Skin of body (tissue), 2 donors: ENCODE measurements around the gene POF1B. TPM values are rescaled to one million over a fixed set of nuclear protein-coding genes. Genes with fewer than 3 reads are reported as not detected.
"Not testable (repeated sequence)": the region's sequence is repeated elsewhere in the genome, so short reads cannot be mapped to it uniquely, and the experiment has no call there.

Experiments
- DNase-seq: peaks from one replicate; lab custom pipeline; 2025; lab: John Stamatoyannopoulos, UW
- total RNA-seq: library from RNA; depleted of rRNA; stranded (reverse); fragments of >200 nt; gene quantifications from one replicate; pipeline ENCODE4 v1.2.3, GENCODE V29; 2014

Gene POF1B
- total RNA-seq: 45.3 TPM

DNA sequence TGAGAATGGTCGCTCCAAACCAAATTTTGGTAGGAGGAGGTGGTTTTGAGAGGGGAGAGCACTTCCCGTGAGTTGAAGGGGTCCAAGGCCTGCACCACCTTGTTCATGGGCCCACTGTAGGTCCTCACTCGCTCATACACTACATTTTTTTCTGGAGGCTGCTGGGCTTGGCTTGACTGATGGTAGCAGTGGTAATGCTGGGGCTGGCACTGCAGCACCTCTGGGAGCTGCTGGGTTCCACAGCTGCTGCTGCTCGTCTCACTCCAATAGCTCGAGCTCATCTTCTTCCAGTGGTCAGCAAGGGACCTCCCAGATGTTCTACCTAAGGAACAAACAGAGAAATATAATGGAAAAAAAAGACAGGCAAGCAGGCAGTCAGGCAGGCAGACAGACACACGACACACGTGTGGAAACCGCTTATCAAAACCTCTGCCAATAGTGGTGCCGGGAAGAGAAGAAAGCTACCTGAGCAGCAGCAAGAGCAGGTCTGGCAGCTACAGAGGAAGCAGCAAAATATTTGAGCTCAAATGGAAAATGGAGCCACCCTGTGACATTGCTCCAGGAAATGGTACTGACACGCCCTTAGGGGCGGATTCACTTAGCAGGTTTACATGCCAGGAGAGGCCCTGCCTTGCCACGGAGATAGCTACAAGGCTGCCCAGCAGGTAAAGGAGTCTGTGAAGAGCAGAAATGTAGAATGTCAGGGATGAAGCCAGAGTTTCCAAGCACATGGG lies at the start of gene POF1B:
Gene POF1B, minus strand, starts transcription at position 492 of the 734 bp plus-strand sequence. Its CDS starts 211 bp downstream, at position 281.
- no peak for DNase-seq

GRCh38 chrX:85429066-85429465 lies 49.6 kb upstream of the POF1B start:
- no peak for DNase-seq

- no peak for DNase-seq
These were observed 39.8 kb upstream of the POF1B start for GRCh38 chrX:85419293-85419692.

- no peak for DNase-seq
These were observed 12.4 kb upstream of the POF1B start for GRCh38 chrX:85391878-85392238.

DNA sequence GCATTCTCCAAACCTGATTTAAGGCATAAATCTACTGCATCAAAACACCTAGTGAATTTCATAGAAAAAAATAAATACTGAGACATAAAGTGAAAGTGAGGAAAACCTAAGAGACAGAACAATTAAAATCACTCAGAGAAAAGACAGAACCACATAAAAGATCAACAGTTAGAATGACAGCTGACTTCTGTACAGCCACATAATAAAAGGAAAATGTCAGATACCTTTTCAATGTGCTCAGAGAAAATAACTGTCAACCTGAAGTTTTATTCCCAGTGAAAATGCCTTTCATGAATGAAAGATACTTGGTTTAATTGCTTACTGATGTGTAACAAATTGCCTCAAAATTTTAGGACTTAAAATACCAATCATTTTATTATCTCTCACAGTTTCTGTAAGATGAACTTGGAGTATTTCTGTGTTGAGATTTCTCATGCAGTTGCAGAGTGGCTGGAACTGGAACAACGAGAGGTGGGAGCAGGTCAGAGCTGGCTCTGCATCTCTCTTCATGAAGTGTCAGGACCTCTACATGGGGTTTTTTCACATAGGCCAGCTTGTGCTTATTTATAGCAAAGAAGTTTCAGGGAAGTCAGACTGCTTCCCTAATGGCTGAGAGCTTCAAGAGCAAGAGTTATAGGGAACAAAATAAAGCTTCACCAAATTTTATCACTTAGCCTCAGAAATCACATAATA lies 11.9 kb upstream of the POF1B start:
- no peak for DNase-seq

- DNase-seq: no peak
These were observed 2.1 kb upstream of the POF1B start for GRCh38 chrX:85381602-85382001.

GRCh38 chrX:85378461-85378860 lies 1.0 kb downstream of the POF1B start:
- no peak for DNase-seq

DNA sequence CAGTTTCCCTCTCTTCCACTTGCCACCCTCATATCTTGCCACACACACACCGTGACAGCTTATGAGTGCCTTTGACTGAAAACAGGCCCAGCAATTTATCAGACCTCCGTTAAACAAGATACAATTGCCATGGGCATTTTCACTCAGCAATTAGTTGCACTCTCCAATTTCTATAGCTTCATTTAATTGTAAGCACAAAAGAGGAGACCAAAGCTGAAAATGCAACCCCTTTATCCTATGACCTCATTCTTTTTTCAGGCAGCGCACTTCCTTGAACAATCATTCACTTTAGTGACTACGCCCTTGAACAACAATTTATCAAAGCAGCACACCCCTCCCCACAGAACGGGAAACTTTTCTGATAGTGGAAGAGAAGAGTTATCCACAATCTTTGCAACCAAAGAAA lies 4.1 kb downstream of the POF1B start:
- no peak for DNase-seq

DNA sequence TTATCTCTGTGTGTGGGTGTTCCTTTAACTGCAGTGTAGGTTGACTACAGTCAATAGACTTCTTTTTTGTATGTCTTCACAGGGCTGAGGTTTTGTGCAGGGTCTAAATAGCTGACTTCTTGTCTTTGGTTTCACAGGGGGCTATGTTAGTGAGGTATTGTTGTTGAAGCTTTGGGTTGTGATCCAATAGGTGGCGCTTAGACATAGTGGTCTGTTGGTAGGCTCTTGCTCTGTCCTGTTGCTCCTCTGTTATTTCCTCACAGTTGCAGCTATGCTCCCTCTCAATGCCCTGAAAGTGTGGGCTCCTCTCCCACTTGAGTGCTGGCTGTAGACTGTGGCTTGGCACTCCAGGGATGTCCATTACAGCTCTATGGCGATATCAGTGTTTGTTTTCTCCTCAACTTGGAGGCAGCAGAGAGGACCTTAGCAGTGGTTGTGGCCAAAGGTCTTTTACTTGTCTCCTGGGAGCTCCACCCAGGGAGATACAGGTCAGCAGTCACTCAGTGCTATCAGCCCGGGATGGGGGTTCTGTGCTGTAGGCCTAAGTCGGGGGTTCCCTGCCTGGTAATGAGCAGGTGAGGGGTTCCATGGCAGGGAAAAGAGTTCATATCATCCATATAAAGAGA lies 14.0 kb downstream of the POF1B start:
- DNase-seq: no peak

DNA sequence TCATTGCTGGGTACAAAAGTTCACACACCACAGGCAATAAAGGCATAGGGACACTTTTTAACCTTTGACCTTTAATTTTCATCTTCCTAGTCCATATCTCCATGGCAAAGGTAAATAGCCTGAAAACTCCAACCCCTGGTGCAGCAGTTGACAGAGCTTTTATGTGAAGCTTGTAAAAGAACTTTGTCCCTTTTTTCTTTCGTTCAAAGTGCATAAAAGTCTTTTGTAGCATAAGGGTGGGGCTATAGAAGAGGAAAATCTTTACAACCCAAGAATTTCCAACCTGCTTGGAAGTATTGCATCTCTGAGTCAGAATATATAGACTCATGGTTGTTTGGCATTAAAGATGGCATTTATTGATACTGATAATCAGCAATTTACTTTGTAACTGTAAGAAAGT lies 20.4 kb downstream of the POF1B start:
- no peak for DNase-seq

DNA sequence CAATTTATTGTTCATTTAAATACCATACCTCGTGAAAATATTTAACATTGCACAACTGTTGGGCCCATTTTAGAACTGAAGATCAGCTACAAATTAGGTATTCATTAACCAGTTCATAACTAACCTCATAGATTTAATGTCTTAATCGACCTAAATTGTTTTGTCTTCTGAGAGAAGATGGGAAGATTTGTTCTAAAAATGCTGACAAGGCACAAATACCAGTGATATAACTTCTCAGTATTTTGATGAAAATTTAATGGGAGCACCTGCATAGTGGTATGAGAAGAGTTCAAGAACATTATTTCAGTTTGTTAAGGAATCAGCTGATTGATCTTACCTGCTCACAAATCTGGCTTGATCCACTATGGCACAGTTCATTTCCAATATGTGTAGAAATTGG lies 33.9 kb downstream of the POF1B start:
- no peak for DNase-seq

DNA sequence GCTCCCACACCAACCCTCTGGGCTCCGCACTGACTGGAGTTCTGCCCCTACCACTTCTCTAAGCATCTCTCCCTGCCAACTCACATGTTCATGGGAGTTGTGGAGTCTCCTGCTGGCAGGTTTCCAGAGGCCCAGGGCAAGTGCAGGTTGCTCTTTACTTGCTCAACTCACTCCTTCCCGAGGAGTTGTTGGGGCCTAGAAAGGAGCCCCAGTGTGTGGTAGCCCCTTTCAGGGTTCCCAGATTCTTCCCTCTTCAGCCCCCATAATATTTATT lies 52.5 kb downstream of the POF1B start:
- DNase-seq: no peak

DNA sequence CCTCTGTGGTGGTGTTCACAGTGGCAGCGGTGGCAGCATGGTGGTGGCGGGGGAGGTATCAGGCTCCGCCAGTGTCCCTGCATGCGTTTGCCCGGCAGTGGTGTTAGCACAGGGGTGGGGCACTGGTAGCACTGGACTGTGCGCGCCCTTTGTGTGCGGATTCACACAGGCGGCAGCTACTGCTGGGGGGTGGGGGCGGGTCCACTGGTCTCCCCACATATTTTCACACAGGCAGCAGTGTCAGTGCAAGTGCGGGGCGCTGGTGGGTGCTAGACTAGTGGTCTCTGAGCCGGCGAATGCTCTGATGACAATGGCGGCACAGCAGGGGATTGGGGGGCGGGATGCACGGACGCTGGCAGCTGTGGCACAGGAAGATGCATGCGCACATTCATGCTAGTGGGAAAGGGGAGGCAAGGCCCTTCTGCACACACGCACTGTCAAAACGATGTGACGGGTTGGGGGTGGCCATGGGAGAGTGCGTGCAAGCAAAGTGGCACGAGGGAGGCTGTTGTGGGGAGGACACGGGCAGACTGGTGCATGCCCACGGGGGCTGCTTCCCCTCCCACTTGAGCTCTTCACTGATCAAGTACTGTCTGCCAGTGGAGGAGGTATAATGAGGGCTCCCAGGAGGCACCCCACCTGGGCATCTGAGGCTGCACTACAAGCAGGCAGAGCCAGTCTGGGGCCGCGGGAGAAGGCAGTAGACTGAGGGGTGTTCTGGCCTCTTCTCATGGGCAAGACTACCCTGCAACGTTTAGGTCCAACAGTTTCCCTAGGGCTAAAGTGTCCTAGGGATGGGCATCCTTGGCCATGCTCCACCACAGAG lies 53.0 kb downstream of the POF1B start:
- DNase-seq: no peak

DNA sequence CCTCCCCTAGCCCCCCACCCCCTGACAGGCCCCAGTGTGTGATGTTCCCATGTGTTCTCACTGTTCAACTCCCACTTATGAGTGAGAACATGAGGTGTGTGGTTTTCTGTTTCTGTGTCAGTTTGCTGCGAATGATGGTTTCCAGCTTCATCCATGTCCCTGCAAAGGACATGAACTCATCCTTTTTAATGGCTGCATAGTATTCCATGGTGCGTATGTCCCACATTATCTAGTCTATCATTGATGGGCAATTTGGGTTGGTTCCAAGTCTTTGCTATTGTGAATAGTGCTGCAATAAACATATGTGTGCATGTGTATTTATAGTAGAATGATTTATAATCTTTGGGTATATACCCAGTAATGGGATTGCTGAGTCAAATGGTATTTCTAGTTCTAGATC lies 68.1 kb downstream of the POF1B start:
- not testable (repeated sequence) for DNase-seq

DNA sequence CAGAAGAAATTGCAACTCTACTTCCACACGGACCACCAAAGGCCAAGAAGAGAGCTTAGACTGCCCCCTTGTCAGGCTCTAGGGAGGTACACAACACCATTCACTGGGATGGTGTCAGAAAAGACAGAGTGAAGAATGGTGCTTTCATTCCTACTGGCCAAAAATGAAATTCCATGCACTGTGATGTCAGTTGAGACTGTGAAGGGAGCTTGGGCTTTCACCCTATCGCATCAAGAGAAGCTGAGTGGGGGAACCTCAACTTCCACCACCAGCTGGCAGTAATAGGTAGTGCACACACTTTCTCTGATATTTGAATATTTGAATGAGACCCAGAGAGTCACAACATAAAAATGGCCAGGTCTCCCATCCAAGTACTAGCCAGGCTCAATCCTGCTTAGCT lies 69.7 kb downstream of the POF1B start:
- no peak for DNase-seq

DNA sequence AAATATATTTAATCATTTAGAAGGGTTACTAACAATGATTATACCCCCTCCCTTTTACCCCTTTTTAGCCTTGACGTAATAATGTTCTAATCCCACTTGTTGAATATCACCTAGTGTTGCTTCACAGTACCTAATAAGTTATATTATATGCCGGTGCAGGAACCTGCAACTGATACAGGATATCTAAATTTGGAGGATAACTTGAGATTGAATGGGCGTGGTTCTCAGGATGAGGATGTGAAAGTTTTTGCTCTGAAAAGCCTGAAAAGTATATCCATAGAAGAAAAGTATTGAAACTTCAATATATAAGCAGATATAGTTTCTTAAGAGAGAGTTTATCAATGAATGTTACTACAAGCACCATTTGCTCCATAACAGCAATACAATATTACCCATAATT lies 75.9 kb downstream of the POF1B start:
- DNase-seq: no peak

GRCh38 chrX:85288992-85289723 lies 90.3 kb downstream of the POF1B start:
- no peak for DNase-seq

GRCh38 chrX:85285286-85285685 lies 94.2 kb downstream of the POF1B start:
- not testable (repeated sequence) for DNase-seq

DNA sequence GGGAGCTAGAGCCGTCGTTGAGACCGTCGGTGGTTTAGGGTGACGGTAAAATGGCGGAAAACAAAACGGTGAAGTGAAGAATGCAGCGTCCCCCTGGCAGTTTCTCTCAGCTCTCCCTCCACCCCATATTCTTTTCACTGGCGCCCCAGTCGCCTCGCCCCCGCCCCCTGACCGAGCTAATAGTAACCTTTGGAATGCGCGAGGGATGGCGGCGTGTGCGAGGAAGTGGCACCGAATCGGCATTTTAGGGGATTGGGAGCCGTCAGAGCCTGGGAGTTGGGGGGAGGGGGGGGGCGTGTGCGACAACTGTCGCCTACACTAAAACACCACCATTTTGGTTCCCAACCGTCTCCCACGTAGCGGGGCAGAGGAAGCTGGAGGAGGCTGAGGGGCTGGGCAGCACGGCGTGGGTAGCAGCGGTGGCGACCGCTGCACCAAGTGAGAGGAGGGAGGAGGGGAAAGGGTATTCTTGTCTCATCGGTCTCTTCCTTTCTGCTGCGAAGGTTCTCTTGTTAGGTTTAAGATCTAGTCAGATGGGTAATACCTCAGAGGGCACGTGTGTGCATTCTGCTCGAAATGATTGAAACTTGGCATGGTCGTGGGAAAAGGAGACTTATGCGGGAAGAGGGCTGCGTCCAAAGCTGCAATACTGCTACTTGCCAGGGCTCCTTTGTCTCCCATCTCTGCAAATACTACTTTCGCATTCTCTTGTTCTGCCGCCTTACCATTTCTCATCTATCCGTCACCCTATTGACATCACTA lies 134.8 kb downstream of the POF1B start:
- peak; percentile 44 for DNase-seq

- DNase-seq: peak; percentile 81
These were observed 135.6 kb downstream of the POF1B start, which contains the start of the genes SATL1 and ZNF711 for GRCh38 chrX:85243761-85244449. TSS of gene SATL1 (minus strand) at chrX:85243779. CDS start at chrX:85108968, 134,811 bp downstream. TSS of gene ZNF711 (plus strand) at chrX:85243991. CDS start at chrX:85247573, 3,582 bp downstream.
